ENCODE measurements around the gene NF1.

NF1 gene

DNA sequence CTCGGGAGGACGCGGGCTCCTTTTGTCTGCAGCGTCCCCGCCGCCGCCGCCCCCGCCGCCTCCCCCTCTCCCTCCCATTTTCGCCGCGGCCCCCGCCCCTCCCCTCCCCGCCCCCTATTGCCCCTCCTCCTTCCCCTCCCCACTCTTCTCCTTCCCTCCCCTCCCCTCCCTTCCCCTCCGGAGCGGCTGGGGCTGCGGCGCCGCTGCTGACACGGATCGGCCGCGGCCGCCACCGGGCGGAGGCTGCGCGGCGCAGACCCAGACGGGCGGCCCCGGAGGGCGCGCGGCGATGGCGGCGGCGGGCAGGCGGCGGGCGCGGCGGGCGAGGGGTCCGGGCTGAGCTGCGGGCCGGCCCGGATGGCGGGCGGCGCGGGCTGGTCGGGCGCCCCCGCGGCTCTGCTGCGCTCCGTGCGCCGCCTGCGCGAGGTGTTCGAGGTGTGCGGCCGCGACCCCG, 296.7 kb downstream of the NF1 start, which contains the start of gene RAB11FIP4:
Gene RAB11FIP4 (plus strand): TSS at position 180 of the 454 bp plus-strand sequence. CDS start 178 bp downstream, at position 358.
- DNase-seq, result no peak

DNA sequence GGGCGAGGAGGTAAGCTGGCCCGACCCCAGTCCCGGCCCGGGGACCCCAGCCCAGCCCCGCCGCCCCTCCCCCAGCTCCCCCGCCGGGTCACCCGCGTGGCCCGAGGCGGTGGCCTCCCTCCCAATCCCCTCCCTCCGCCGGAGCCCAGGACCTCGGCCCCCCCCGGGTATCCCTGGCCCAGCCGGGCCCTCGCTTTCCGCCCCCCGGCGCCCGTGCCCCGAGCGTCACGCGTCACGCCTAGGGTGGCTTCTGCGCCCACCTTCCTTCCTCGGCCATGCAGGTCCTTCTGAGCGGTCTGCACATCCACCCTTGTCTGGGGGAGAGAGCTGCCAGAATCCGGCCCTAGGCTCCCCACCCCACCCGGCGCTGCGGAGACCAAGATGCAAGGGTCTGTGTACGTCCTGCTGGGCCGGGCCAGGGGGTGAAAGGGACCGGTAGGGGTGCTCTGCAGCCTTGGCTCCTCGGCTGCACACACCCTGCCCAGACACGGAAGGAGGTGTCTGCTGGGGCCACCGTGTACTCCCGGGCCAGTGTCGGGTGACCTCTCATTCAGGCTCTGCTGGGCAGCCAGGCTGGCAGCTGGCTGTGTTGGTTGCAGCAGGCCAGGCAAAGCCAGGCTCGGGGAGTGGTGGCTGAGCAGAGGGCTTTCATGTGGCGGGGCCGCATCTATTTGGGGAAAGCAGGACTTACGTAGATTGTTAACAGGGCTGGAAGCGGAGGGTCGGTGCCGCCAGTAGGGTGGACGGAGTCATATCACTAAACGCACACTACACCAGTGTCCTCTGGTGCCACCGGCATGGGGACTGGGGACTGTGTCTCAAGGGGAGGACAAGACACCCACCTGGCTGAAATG, 297.5 kb downstream of the NF1 start:
- no peak for DNase-seq

GRCh38 chr17:31392856-31393748, 298.3 kb downstream of the NF1 start:
- DNase-seq, result no peak

- DNase-seq, result no peak
Measured at GRCh38 chr17:31393749-31394146, 299.0 kb downstream of the NF1 start.

DNA sequence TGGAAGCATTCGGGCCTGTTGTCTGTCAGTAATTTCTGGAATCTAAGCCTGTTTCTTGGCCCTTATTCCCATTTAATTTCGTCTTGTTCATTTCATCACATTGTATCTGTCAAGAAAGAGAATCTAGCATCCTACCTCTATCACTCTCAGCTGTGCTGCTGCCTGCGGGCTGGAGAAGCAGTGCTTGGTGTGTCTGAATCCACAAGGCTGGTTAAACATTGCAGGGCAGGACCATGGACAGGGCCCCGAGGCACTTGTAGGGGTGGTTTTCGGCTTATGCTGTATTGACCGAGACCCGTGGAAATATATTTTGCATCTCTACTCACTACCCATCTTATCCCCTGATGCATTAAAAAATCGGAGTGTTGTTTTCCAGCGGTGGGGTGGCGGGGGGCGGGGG, 299.8 kb downstream of the NF1 start:
- no peak for DNase-seq

GRCh38 chr17:31397256-31397939, 302.6 kb downstream of the NF1 start:
- no peak for DNase-seq

GRCh38 chr17:31398381-31399311, 303.9 kb downstream of the NF1 start:
- no peak for DNase-seq

- no peak for DNase-seq
Measured at GRCh38 chr17:31400481-31400950, 305.7 kb downstream of the NF1 start.

GRCh38 chr17:31401456-31402254, 306.9 kb downstream of the NF1 start:
- no peak for DNase-seq

DNA sequence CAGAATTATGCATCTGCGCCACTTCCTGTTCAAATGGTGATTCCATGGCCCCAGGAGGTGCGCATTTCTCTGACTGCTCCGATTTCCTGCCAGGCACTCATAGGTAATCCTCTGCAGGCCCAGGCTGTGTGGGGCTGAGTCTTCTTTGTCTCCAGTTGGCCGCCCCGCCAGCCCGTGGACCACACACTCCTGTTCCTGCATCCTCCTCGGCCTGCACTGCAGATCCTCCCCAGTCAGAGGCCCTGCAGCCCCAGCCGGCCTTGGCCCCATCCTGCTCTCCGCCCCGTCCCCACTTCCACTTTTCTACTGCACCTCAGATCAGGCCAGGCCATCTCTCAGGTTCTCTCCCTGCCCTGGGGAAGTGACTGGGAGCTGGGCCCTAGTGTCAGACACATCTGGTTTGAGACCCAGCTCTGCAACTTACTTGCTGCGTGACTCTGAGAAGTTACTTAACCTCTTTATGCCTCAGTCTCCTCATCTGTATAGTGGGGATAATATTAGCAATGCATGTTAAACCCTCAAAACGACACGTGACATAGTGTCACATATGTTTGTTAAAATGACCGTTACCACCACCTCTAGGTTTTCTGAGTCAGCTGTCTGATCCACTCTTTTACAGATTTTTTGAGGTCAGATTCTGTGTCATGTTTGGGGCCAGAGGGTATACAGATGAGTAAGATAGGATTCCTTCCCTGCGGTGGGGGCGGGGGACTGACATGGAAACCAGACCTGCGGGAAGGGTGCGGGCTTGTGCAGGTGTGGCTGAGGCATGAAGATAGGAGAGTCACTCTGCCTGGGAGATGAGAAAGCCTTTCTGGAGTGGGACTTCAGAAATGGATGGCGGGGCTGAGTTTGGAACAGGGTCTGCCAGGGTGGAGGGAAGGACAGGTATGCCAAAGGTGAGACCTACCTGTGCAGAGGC, 309.5 kb downstream of the NF1 start:
- DNase-seq, result no peak

DNA sequence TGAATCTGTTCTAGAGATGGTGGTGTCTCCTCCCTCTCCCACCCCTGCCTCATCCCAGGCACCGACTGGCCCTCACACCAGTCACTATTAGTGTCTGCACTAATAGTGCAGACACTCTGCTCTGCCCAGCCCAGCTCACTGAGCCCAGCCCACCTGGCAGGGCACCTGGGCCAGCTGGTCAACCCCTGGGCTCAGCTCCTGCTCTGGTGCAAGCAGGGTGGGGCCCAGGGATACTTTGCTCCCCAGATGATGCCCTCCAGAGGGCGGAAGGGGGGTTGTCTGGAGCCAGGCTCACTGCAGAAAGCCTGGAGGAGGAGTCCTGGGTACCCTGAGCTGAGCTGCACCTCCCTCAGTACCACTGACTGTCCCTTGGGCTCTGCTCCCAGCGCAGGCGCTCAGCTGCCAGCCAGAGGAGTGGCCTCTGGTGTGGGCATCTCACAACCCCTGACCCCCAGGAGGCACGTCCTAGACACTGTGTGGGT, 311.2 kb downstream of the NF1 start:
- DNase-seq, result no peak

DNA sequence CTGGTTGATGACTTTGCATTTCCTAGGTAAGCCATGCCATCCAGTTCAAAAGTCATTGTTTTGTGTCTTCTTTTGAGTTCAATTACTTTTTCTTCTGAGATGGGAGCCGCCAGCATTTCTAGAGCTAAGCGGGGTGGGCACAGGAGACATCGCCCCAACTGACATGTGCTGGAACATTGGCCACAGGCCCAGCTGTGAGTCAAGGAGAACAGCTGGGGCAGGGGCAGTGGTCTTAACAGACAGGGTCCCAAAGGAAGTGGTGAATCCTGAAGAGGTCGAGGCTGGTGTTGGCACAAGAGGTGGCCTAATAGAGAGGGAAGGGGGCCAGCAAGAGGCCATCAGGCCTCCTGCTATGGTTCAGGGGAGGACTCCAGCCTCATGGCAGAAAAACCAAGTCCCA, 313.8 kb downstream of the NF1 start:
- no peak for DNase-seq

GRCh38 chr17:31411707-31412285, 317.0 kb downstream of the NF1 start:
- DNase-seq, result no peak

DNA sequence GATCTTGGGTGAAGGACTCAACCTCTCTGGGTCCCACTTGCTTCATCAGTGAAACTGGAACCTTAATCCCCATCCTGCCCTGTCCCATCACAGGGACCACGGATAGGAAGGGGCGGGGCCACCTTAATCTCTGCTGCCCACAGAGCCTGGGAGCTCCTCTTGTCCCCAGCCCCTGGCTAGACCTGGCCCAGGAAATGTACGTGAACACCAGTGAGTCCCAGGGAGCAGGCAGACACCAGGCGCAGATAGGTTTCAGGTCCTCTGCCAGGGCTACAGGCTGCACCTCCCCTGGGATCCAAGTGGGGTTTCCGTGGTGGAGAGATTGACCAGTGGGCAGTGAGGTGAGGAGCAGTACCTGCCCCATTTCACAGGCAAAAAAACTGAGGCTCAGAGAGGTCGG, 317.7 kb downstream of the NF1 start:
- DNase-seq, result no peak

DNA sequence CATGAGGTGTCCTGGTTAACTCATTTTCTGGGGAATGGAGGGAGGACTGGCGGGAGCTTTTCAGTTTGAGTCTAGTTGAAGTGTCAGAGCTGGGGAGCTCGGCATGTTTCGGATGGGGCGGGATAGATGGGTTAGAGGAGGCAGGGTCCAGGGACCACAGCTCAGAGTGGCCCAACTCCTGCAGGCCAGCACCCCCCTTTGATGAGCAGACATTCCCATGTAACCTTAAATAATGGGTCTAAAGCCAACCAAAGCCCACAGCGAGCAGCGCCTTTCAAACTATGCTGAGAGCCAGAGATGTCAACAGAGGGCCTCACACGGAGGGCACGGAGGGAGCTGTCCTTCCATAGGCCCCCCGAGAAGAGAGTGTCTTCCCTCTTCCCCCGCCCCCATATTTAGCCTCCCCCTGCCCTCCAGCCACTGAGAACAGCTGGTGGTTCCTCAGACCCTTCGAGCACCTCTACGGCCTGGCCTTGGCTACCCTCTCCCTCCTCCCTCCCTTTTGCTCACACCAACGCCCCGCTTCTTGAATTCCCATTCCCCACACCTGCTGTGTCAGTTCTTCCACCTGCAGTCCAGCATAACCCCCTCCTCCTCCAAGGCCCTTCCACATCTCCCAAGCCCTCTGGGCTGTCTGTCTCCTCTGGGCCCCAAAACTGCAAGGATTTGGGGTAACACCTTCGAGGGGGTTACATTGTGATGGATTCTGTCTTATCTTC, 318.5 kb downstream of the NF1 start:
- DNase-seq, result no peak

GRCh38 chr17:31413874-31414549, 319.2 kb downstream of the NF1 start:
- DNase-seq, result no peak

GRCh38 chr17:31414550-31414918, 319.8 kb downstream of the NF1 start:
- no peak for DNase-seq

DNA sequence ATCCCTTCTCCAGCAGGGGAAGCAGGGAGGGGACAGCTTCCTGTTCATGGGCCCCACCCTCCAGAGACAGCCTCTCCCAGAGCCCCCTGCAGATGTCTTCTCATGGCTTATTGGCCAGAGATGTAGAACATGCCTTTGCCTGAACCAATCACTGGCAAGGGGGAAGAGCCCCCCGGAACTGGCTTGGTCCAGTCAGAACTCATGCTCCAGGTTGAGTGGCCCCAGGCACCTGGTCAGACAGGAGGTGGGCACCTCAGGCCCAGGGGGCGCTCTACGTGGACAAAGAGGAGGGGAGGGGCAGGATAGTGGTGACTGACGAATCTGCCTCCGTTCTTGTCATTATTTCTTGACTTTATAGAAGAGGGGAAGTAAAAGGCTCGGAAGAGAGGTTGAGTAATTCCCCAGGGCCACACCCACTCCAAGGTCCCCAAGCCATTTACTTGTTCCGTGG, 320.3 kb downstream of the NF1 start:
- DNase-seq, result no peak
